H1 (cell line): ENCODE data around the gene LDHB. TPM values are rescaled to one million over a fixed set of nuclear protein-coding genes. Genes with fewer than 3 reads are reported as not detected.

Experiments
- ATF3 ChIP-seq: IDR thresholded peaks from 2 replicates; pipeline ENCODE4 v1.6.1; 2011; ENCODE audit warnings: low read depth, mild to moderate bottlenecking, low read length; ENCODE audit not compliant: insufficient read depth
- CTCF ChIP-seq, 3 experiments: IDR thresholded peaks; 1 replicate in 2 of 3; 2 replicates in 1 of 3; pipeline versions ENCODE4 v1.5.1 to v1.6.1; 2011; ENCODE audit warnings: low read length in 3 of 3, mild to moderate bottlenecking in 3 of 3, inconsistent platforms in 2 of 3, low read depth in 1 of 3, moderate library complexity in 1 of 3; ENCODE audit not compliant: insufficient read depth in 1 of 3; ENCODE audit errors: control extremely low read depth in 1 of 3
- MAFK ChIP-seq: IDR thresholded peaks from 2 replicates; pipeline ENCODE4 v1.6.1; 2012; ENCODE audit warnings: low read depth, mild to moderate bottlenecking, improper control_type of control experiment, low read length
- POLR2AphosphoS5 ChIP-seq: IDR thresholded peaks from 2 replicates; pipeline ENCODE4 v1.6.1; 2011; ENCODE audit warnings: low read depth, low read length
- polyA plus RNA-seq, 7 experiments: library from polyadenylated mRNA; depleted of rRNA in 3 of 7; stranded (reverse) in 5 of 7; unstranded in 2 of 7; fragments of >200 nt in 5 of 7; fragments of 200-250 nt in 2 of 7; gene quantifications; 1 replicate in 5 of 7; 2 replicates in 1 of 7; 4 replicates in 1 of 7; pipeline versions ENCODE4 v1.2.1 to v1.2.3, GENCODE V29; 2011 to 2013; ENCODE audit warnings: missing spikeins in 2 of 7, mixed read lengths in 2 of 7
- total RNA-seq: library from RNA; stranded (reverse); fragmentation: NEBNext Ultra II Directional; extraction: Animal tissue kit (Norgen Biotek cat#: 25700); gene quantifications from 2 replicates; pipeline ENCODE4 v1.2.1, GENCODE V29; 2021

The LDHB gene
- total and polyA plus RNA-seq, 2 of the 8 experiments (the other 6 are each of a cell fraction or from before 2014, with no cell fraction given): 1,177 to 1,781 TPM

GRCh38 chr12:21627924-21628323 is 29.7 kb downstream of the LDHB start (continued):
- TF ChIP-seq POLR2AphosphoS5: no peak
- TF ChIP-seq MAFK: no peak
- no peak for TF ChIP-seq CTCF (IDR thresholded peaks at IDR 0.05; ENCODE audit: control extremely low read depth in 1 of 3, insufficient read depth in 1 of 3, low read depth in 1 of 3, low read length in 3 of 3)
- no peak for TF ChIP-seq ATF3
